ENCODE results near the gene SLC29A1.
A peak's percentile ranks its signal among the peaks of the same experiment; 100 is the strongest.

Gene SLC29A1

DNA sequence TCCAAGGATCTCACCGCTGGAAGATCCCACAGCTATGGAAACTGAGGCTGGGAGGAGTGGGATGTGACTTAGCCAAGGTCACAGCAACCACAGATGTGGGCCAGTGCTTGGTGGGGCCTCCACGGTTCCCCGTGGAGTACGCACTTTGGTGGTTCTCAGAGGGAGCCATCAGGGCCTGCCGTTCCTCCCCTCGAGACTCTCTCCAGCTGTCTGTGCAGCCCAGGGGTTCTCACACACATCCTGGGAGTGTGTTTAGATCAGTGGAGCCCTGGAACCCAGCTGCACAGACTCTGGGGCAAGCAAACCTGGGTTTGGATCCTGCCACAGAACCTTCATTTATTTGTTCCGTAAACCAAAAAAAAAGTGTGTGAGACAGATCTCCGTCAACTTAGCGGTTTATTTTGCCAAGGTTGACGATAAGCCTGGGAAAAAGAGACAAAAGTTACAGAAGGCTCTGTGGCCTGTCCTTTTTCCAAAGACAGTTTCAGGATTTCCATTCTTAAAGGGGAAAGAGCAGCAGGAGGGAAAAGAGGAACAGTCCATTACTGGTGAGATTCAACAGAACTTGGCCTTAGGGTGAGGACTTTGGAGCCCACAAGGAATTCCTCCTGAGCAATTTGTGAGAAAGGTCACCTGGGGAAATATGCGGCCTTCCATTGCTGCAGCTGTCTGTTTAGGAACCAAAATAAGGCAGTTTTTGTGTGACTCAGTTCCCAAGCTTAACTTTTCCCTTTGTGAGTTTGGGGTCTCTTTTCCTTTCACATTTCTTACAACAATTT is 20.2 kb upstream of the SLC29A1 start:
- H3K4me3 Mint-ChIP-seq, result no peak overlapping the region

DNA sequence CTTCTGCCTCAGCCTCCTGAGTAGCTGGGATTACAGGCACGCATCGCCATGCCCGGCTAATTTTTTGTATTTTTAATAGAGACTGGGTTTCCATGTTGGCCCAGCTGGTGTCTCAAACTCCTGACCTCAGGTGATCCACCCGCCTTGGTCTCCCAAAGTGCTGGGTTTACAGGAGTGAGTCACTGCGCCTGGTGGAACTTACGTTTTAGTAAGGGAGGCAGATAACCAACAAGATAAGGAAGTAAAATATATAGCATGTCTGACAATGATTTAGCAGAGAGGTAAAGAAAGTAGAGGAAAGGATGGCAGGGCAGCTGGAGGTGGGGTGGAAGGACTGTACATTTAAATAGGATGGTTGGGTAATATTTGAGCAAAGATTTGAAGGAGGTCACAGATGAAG is 19.4 kb upstream of the SLC29A1 start:
- H3K27me3 Mint-ChIP-seq, result no peaks in the 10 kb centered on the region
- no peaks in the 10 kb centered on the region for H3K36me3 Mint-ChIP-seq (ENCODE audit: low read depth)
- no peak overlapping the region for H3K4me3 Mint-ChIP-seq
- no peaks in the 10 kb centered on the region for H3K9me3 Mint-ChIP-seq
- H3K27ac Mint-ChIP-seq, result no peak overlapping the region
- DNase-seq, result no peak
- no peaks in the 10 kb centered on the region for H3K4me1 Mint-ChIP-seq (ENCODE audit: low read depth)

More for the DNA sequence above, 20.2 kb upstream of the SLC29A1 start:
- H3K27ac Mint-ChIP-seq, result no peak overlapping the region
- no peak for DNase-seq
- no peaks in the 10 kb centered on the region for H3K4me1 Mint-ChIP-seq (ENCODE audit: low read depth)
- H3K27me3 Mint-ChIP-seq, result no peaks in the 10 kb centered on the region
- H3K36me3 Mint-ChIP-seq (ENCODE audit: low read depth), result no peaks in the 10 kb centered on the region
- H3K9me3 Mint-ChIP-seq, result no peaks in the 10 kb centered on the region

DNA sequence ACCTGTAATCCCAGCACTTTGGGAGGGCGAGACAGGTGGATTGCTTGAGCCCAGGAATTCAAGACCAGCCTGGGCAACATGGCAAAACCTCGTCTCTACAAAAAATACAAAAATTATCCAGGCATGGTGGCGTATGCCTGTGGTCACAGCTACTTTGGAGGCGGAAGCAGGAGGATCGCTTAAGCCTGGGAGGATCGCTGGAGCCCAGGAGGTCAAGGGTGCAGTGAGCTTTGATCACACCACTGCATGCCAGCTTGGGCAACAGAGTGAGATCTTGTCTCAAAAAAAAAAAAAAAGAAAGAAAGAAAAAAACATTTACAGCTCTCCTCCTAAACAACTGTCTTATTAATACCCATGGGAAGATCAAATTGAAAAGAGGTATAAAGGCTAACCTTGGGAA is 15.4 kb upstream of the SLC29A1 start:
- DNase-seq, result no peak
- H3K27ac Mint-ChIP-seq, result no peak overlapping the region
- H3K36me3 Mint-ChIP-seq (ENCODE audit: low read depth), result no peaks in the 10 kb centered on the region
- H3K27me3 Mint-ChIP-seq, result no peaks in the 10 kb centered on the region
- no peak overlapping the region for H3K4me3 Mint-ChIP-seq
- H3K9me3 Mint-ChIP-seq, result no peaks in the 10 kb centered on the region
- H3K4me1 Mint-ChIP-seq (ENCODE audit: low read depth), result no peaks in the 10 kb centered on the region

DNA sequence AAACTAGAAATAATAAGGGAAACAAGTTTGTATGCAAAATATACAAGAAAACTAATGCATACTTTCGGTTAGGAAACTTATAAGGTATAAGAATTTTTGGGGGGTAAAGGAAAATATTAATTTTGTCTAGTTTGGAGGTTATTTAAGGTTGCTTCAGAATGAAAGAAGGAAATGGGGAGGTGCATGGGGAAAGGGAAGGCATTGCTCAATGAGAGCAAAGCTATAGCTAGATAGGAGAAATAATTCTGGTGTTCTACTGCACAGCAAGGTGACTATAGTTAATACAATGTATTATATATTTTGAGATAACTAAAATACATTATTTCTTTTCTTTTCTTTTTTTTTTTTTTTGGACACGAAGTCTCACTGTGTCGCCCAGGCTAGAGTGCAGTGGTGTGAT is 12.1 kb upstream of the SLC29A1 start:
- Mint-ChIP-seq H3K27ac (no peak overlapping the region), H3K36me3 (ENCODE audit: low read depth) (no peaks in the 10 kb centered on the region), H3K4me1 (ENCODE audit: low read depth) (no peaks in the 10 kb centered on the region), H3K4me3 (no peak overlapping the region), H3K9me3 (no peaks in the 10 kb centered on the region), H3K27me3 (peaks cover 4% of the 10 kb centered on the region)
- DNase-seq, result no peak

GRCh38 chr6:44214307-44214706 is 9.1 kb upstream of the SLC29A1 start:
- Mint-ChIP-seq H3K36me3 (ENCODE audit: low read depth) (no peaks in the 10 kb centered on the region), H3K4me3 (no peak overlapping the region), H3K9me3 (no peaks in the 10 kb centered on the region), H3K27me3 (peaks cover 24% of the 10 kb centered on the region), H3K4me1 (ENCODE audit: low read depth) (peaks cover 7% of the 10 kb centered on the region), H3K27ac (no peak overlapping the region)
- DNase-seq, result no peak

DNA sequence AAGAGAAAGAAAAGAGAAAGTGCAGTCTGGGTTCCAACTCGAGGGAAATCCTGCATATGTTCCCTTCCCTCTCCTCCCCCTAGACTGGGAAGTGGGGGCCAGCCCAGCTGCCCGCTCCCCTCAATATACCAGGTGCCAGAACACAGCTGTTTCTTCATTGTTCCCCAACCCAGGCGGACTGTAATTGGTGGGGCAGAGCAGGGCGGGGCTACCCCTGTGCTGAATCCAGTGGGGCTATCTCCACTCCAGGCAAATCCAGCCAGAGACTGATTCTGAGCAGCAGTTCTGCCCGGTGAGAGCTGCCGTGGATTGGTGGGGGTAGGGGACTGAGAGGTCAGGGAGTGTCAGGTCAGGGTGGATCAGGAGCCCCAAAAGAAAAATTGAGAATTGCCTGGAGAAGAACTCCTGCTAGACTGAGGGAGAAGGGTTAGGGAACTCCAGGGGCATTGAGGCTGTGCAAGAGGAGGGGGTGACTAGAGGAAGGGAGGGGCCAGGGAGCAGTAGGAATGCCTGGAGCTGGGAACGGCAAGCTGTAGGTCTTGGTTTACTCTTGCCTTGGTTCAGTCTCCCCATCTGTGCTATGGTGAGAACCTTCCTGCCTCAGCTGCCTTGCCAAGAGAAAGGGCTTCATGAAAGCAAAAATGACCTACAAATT is 6.6 kb upstream of the SLC29A1 start, which contains the start of gene MYMX:
Gene MYMX, plus strand, starts transcription at position 250 of the 655 bp plus-strand sequence. CDS start 546 bp downstream, outside the sequence.
- Mint-ChIP-seq H3K36me3 (ENCODE audit: low read depth) (no peaks in the 10 kb centered on the region), H3K4me1 (ENCODE audit: low read depth) (peaks cover 22% of the 10 kb centered on the region), H3K27me3 (peaks cover 27% of the 10 kb centered on the region), H3K27ac (no peak within 1 kb of the TSS), H3K9me3 (no peaks in the 10 kb centered on the region), H3K4me3 (no peak within 1 kb of the TSS)
- DNase-seq, result no peak

GRCh38 chr6:44217332-44218143 is 5.9 kb upstream of the SLC29A1 start:
- Mint-ChIP-seq H3K36me3 (ENCODE audit: low read depth) (no peaks in the 10 kb centered on the region), H3K4me1 (ENCODE audit: low read depth) (peaks cover 28% of the 10 kb centered on the region), H3K9me3 (no peaks in the 10 kb centered on the region), H3K27me3 (peaks cover 27% of the 10 kb centered on the region), H3K4me3 (no peak overlapping the region), H3K27ac (no peak overlapping the region)
- DNase-seq, result no peak

GRCh38 chr6:44219053-44219814 is 4.2 kb upstream of the SLC29A1 start:
- H3K27ac Mint-ChIP-seq, result no peak overlapping the region
- DNase-seq, result peak; percentile 60

DNA sequence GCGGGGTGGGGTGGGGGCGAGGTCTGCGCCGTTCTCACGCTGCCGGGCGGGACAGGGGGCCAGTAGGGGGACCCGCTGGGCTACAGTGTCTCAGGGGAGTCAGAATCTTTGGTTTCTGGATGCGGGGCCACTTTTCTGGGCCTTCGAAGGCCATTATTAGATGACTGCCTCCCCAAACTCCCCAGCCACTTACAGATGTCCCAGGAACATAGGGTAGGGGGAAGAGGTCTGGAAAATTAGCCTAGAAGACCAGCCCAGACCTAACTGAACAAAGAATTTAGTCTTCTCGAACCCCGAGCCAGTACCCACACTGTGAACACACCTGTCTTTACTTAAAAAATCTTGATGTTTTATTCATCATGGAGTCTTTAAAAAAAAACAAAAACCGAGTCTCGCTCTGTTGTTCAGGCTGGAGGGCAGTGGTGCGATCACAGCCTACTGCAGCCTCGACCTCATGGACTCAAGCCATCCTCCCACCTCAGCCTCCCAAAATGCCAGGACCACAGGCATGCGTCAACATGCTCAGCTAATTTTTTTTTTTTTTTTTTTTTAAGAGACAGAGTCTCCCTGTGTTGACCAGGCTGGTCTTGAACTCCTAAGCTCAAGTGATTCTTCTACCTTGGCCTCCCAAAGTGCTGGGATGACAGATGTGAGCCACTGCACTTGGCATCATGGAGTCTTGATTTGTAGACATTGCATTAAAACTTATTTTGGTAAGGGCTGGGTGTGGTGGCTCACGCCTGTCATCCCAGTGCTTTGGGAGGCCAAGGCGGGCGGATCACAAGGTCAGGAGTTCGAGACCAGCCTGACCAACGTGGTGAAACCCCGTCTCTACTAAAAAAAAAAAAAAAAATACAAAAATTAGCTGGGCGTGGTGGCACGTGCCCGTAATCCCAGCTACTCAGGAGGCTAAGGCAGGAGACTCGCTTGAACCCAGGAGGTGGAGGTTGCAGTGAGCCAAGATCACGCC is 3.3 kb upstream of the SLC29A1 start:
- H3K27me3 Mint-ChIP-seq, result peaks cover 27% of the 10 kb centered on the region
- H3K27ac Mint-ChIP-seq, result no peak overlapping the region
- H3K36me3 Mint-ChIP-seq (ENCODE audit: low read depth), result peaks cover 13% of the 10 kb centered on the region
- H3K9me3 Mint-ChIP-seq, result no peaks in the 10 kb centered on the region
- peaks cover 44% of the 10 kb centered on the region for H3K4me1 Mint-ChIP-seq (ENCODE audit: low read depth)
- H3K4me3 Mint-ChIP-seq, result no peak overlapping the region
- DNase-seq, result no peak

More at GRCh38 chr6:44219053-44219814, 4.2 kb upstream of the SLC29A1 start:
- Mint-ChIP-seq H3K4me1 (ENCODE audit: low read depth) (peaks cover 35% of the 10 kb centered on the region), H3K9me3 (no peaks in the 10 kb centered on the region), H3K36me3 (ENCODE audit: low read depth) (peaks cover 5% of the 10 kb centered on the region), H3K4me3 (peak overlapping the region; percentile 35), H3K27me3 (peaks cover 27% of the 10 kb centered on the region)

- Mint-ChIP-seq H3K4me3 (no peak overlapping the region), H3K9me3 (no peaks in the 10 kb centered on the region), H3K36me3 (ENCODE audit: low read depth) (peaks cover 19% of the 10 kb centered on the region), H3K27me3 (peaks cover 27% of the 10 kb centered on the region), H3K4me1 (ENCODE audit: low read depth) (peaks cover 49% of the 10 kb centered on the region), H3K27ac (peak overlapping the region; percentile 69)
- DNase-seq, result no peak
These were observed 2.5 kb upstream of the SLC29A1 start for GRCh38 chr6:44220913-44221290.

GRCh38 chr6:44221291-44221960 is 2.0 kb upstream of the SLC29A1 start:
- peak overlapping the region; percentile 69 for H3K27ac Mint-ChIP-seq
- H3K4me1 Mint-ChIP-seq (ENCODE audit: low read depth), result peaks cover 53% of the 10 kb centered on the region
- peak; percentile 78 for DNase-seq
- peaks cover 23% of the 10 kb centered on the region for H3K27me3 Mint-ChIP-seq
- peaks cover 24% of the 10 kb centered on the region for H3K36me3 Mint-ChIP-seq (ENCODE audit: low read depth)
- H3K9me3 Mint-ChIP-seq, result no peaks in the 10 kb centered on the region
- no peak overlapping the region for H3K4me3 Mint-ChIP-seq

GRCh38 chr6:44221961-44222335 is 1.4 kb upstream of the SLC29A1 start:
- Mint-ChIP-seq H3K9me3 (no peaks in the 10 kb centered on the region), H3K4me3 (no peak overlapping the region), H3K27me3 (peaks cover 18% of the 10 kb centered on the region), H3K4me1 (ENCODE audit: low read depth) (peaks cover 54% of the 10 kb centered on the region), H3K36me3 (ENCODE audit: low read depth) (peaks cover 28% of the 10 kb centered on the region), H3K27ac (no peak overlapping the region)
- no peak for DNase-seq
